RCC 7860 (cell line): ENCODE measurements around the gene LST1.

Source experiments
- DNase-seq: peaks from one replicate; pipeline ENCODE4 v3.0.0-alpha.2; 2015; ENCODE audit warnings: low spot score
- FAIRE-seq: peaks from 2 replicates; lab custom pipeline; 2012; peaks lifted over from hg19 to GRCh38; lab: Jason Lieb, UNC

The LST1 gene

GRCh38 chr6:31636698-31637596 lies 50.9 kb downstream of the LST1 start:
- DNase-seq (no peak), FAIRE-seq (no peak)
